NCI-H446 (cell line): ENCODE results near the gene NDUFS2.

Experiments
- DNase-seq, 2 experiments: peaks; one replicate each; lab custom pipeline; 2025; lab: John Stamatoyannopoulos, UW

The NDUFS2 gene

GRCh38 chr1:161172776-161173376 lies 29.3 kb upstream of the NDUFS2 start:
- DNase-seq = no peak

DNA sequence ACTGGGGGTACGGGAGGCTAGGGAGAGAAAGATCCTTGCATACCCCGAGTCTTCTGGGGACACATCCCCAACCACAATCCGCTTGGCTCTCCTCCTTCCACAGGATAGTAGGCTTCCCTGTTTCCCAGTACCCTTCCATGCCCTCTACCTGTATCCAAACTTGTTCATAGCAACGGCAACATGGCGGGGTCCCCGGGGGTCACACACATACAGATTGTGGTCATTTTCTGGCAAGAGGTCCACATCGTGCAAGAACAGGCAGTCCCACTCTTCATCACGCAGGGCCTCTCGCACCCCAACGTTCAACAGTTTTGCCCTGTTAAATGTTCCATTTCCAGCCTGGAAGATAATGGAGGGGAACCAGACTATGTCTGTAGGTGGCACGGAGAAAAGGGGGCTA lies 28.5 kb upstream of the NDUFS2 start:
- no peak for DNase-seq

GRCh38 chr1:161174911-161175310 lies 27.3 kb upstream of the NDUFS2 start:
- DNase-seq = no peak

- DNase-seq = no peak
Observed at GRCh38 chr1:161175771-161176453, 26.3 kb upstream of the NDUFS2 start.

DNA sequence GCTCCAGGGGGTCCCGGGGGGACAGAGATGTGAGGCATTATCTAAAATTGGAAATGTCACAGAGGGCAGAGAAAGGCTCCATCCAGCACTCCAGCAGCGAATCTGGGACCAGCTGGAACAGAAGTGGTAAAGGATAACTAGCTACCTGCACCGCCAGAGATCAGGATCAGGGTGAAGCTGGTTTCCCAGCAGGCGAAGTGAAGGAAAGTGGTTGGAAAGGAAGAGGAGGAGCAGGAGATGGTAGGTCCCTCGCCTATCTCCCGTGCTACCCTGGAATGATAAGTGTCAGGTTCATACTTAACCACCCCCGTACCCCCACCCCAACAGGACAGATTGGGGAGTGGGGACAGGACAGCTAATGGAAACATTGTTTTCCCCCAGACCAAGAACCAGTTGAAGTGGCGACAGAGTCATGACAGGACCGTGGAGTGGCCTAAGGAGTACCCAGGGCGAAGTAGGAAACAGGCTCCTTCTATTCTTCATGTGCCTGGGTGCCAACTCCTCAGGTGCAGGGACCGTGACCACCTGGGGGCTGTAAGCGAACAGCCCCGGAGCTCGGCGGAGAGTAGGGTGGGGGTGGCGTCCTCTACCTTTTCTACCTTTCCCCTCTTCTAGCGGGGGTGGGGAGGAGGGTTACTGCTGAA lies 25.6 kb upstream of the NDUFS2 start:
- no peak for DNase-seq

DNA sequence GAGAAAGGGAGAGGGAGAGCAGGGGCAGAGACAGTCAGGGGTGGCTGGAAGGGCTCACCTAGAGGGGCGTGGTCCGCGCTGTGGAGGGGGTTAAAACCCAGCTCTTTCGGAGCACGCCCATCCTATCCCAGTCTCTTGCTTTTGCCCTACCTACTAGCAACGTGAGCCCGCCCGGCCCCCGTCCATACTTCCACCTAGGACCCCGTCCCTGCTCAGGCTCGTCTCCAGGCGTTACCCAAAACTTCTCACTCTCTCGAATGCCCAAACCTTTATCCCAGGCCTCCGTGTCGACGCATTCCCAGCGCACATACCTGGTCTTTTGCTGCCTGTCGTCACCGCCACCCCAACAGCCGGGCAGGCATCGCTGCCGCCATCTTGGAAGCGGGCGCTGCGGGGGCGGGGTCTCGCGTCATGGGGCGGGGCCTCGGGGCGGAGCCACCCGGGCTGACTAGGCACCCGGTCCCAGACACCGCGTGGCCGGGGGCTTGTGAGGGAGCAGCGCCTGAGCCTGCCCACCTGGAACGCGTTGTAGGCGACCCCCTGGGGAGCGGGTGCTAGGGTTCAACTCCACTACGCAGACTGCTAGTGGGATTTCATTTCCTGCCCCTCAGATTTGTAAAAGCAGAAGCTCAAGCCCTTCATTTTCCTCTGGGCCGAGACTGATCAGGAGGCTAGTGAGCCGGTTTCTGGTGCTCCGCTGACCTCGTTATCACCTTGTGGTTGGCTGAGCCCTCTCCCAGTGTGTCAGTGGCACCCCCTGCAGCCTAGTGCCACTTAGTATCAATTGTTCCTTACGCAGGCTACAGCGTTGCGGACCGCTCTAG lies 24.8 kb upstream of the NDUFS2 start, which contains the start of gene B4GALT3:
Gene B4GALT3, minus strand, starts transcription at position 396 of the 824 bp plus-strand sequence. CDS start 1,447 bp downstream, outside the sequence.
- DNase-seq = peak; percentile 44 to 86

- DNase-seq = no peak
Observed at GRCh38 chr1:161177936-161178244, 24.3 kb upstream of the NDUFS2 start.

- DNase-seq = no peak
Observed at GRCh38 chr1:161179698-161180097, 22.5 kb upstream of the NDUFS2 start.

DNA sequence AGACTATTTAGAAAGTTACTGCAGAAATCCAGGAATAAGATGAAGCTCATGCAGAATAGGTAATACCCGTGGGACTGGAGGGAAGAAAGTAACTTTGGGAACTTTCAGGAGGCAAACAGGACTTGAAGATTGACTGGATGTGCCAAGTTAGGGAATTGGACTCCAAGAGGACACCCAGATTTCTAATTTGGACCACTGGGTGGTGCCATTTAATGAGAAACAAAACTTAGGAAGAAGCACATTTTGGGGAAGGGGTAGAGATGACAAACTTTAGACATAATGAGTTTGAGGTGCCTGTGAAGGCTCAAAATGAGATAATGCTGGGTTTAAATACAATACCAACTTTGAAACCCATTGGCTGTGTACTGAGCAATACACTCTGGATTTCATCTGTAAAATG lies 21.5 kb upstream of the NDUFS2 start:
- DNase-seq = peak; percentile 15 to 56

- DNase-seq = no peak
Observed at GRCh38 chr1:161182214-161182613, 20.0 kb upstream of the NDUFS2 start.

DNA sequence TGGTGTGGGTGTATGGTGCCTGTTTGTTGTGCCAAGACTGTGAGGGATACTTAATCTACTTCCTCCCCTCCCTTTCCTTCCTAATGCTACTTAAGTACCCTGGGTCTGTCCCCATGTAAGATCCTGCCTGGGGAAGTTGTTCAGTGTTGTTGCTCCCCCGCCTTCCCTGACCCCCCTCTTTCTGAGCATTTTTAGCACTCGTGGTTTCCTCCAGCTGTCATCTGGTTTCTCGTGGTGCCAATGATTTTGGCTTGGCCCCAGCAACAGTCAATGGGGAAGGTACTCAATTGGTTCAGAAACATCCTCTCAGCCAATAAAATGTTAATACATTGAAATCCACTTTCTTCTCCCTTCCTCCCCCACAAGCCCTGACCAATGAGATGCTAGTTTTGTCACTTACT lies 16.9 kb upstream of the NDUFS2 start:
- DNase-seq = peak; percentile 91 to 96

- DNase-seq = no peak
Observed at GRCh38 chr1:161185732-161186311, 16.3 kb upstream of the NDUFS2 start.

GRCh38 chr1:161187311-161187710 lies 14.9 kb upstream of the NDUFS2 start:
- DNase-seq = no peak

DNA sequence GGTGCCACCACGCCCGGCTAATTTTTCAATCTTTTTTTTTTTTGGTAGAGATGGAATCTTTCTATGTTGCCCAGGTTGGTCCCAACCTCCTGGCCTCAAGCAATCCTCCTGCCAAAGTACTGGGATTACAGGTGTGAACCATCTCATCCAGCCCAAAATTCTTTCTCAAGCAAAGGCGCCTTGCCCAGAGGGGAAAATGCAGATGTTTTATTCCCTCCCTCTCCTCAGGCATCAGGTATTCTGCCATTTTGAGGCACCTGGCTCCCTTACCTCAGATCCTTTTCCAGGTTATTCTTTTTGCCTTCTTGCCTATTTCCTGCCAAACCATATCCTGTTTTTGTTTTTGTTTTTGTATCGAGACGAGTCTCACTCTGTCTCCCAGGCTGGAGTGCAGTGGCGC lies 13.8 kb upstream of the NDUFS2 start:
- no peak for DNase-seq

DNA sequence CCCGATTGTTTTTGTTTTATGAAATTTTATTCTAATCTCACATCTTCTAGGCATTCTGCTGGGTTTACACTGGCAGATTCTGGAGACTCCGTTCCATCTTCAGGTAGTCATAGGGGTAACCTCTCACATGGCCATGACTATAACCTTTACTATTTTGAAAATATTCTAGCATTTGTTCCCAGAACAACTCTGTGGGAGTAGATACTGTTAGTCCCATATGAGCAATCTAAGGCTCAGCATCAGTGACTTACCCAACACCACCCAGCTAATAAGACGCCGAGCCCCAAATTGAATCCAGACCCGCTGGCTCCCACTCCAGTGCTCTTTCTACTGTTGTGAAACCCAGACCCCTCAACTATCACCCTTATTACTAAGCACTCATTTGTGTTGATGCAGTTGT lies 13.1 kb upstream of the NDUFS2 start:
- DNase-seq = no peak

- DNase-seq = no peak
Observed at GRCh38 chr1:161190962-161191521, 11.1 kb upstream of the NDUFS2 start.

DNA sequence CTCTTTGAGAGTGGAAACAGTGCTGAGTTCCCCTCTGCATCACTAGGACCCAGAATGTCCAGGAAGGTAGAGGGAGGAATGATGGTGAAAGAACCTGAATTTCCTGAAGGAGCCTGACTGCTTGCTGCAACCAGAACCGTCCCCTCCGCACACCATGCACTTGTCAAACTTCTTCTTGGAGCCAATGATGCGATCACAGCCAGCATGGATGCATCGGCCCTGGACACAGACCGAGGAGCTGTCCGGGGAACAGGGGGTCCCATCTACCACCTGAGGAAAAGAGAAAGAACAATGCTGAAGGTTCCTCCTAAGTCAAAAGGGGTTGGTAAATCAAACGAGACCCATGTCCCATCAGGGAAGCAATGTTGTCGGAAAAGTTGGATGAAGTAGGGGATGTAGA lies 10.2 kb upstream of the NDUFS2 start:
- DNase-seq = no peak

GRCh38 chr1:161192476-161193465 lies 9.4 kb upstream of the NDUFS2 start:
- peak; percentile 64 to 80 for DNase-seq

DNA sequence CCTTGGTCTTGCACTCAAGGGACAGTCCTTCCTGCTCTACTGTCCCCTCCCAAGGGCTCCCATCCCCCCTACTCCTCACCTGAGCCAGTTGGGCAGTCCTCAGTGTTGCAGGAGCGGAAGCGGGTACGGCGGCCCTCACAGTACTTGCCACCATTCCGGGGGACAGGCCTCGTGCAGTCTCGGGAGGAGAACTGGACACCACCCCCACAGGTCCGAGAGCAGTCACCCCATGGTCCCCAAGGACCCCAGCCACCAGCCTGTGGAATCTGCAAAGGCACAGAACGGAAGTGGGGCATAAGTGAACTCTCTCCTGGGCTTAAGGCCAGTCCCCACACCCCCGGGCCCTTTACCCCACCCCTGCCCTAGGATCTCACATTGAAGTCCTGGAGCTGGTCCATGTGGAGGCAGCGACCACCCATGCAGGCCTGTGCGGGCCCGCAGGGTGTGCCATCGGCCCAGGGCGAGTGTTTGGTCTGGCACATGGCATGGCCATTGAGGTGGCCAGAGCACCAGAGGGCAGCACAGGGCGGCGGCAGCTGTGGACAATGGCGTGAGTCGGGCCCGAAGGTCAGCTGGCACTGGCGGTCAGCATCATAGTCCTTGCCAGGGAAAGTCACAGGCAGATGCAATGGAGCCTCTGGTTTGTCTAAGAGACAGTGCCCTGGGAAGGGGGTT lies 8.5 kb upstream of the NDUFS2 start:
- no peak for DNase-seq

DNA sequence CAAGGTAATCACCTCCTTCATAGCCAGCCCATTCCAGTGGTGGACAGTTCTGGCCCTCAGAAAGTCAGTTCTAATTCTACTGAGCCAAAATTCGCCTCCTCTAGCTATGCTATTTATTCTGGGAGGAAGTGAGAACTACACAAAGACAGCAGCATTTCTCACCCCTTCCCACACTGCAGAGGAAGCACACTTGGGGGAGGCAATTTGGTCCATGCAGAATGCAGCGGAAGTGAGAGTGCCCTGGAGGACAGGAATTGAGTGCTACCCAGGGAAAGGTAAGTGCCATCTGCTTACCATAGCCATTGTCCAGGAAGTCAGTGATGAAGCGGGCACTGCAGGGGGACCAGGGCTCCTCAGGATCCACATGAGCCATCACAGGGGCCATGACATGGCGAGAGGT lies 7.0 kb upstream of the NDUFS2 start:
- DNase-seq = no peak
